Activated B cell treated with CpG ODN at 0.5 μM for 24 hours (primary cell): ENCODE data around the gene SANBR. TPM values are rescaled to one million over a fixed set of nuclear protein-coding genes. Genes with fewer than 3 reads are reported as not detected.

Source experiments
- ATAC-seq: fragments of 200-7000 bp; cut with Tn5 transposase; one replicate; pipeline ENCODE4 v1.10.0; 2021; ENCODE audit warnings: low read depth, mild to moderate bottlenecking, moderate library complexity
- CTCF ChIA-PET: fragments of 350-600 bp; sonication (Branson Sonifier 250); formaldehyde crosslinking; loops from one replicate; lab custom pipeline; 2021; ENCODE audit warnings: antibody characterized with exemption; lab: Charles Lee
- POLR2A ChIA-PET: fragments of 350-600 bp; sonication (Branson Sonifier 250); formaldehyde crosslinking; loops from one replicate; lab custom pipeline; 2021; ENCODE audit warnings: antibody characterized with exemption; lab: Charles Lee
- DNase-seq: peaks from one replicate; pipeline ENCODE4 v3.0.0; 2022
- H3K27ac Mint-ChIP-seq: one replicate; pipeline ENCODE4 v1.8.0; 2020; ENCODE audit warnings: mixed read lengths
- H3K27me3 Mint-ChIP-seq: one replicate; pipeline ENCODE4 v1.8.0; 2021; ENCODE audit warnings: mixed read lengths
- H3K36me3 Mint-ChIP-seq: one replicate; pipeline ENCODE4 v1.8.0; 2021; ENCODE audit warnings: low read depth, mixed read lengths
- H3K4me1 Mint-ChIP-seq: one replicate; pipeline ENCODE4 v1.8.0; 2021; ENCODE audit warnings: mixed read lengths
- H3K4me3 Mint-ChIP-seq: one replicate; pipeline ENCODE4 v1.8.0; 2020; ENCODE audit warnings: mild to moderate bottlenecking, mixed read lengths
- H3K9me3 Mint-ChIP-seq: one replicate; pipeline ENCODE4 v1.8.0; 2020; ENCODE audit warnings: mixed read lengths
- CTCF ChIP-seq: fragments of 200-600 bp; IDR thresholded peaks from one replicate; pipeline ENCODE4 v1.8.0; 2022; ENCODE audit warnings: antibody characterized with exemption, mild to moderate bottlenecking
- intact Hi-C: fragments of 100-400 bp; cut with micrococcal nuclease; formaldehyde crosslinking; loops from one replicate; pipeline ENCODE4 v1.15.1; 2024
- total RNA-seq: library from RNA; stranded (reverse); gene quantifications from 2 replicates; pipeline ENCODE4 v1.2.3, GENCODE V29; 2022

The SANBR gene
- total RNA-seq, 1 donor from 2014 or later, result 2.2 TPM

- CTCF ChIA-PET, result interaction anchor here (1.7 kb wide), 1 partner anchor 19 kb away, joined by 5 read pairs; no protein-coding TSS in a partner anchor
- POLR2A ChIA-PET, result interaction anchor here (0.5 to 1.7 kb wide), 12 partner anchors 14 to 1022 kb away, joined by 3 to 9 read pairs (median 5); partner anchors contain the start of genes PAPOLG, SANBR and XPO1
- ATAC-seq, result peak; percentile 89
- TF ChIP-seq CTCF, result no peak
- H3K4me3 Mint-ChIP-seq, result peak within 1 kb of the TSS; percentile 99
- intact Hi-C loops, result loop anchor here (1.0 to 5.0 kb wide), 6 partner anchors 48 to 870 kb away; partner anchors contain the start of genes CCT4, SANBR and USP34
- peaks cover 26% of the 10 kb centered on the region for H3K36me3 Mint-ChIP-seq
- DNase-seq, result peak; percentile 62
- H3K9me3 Mint-ChIP-seq, result no peaks in the 10 kb centered on the region
- peak within 1 kb of the TSS; percentile 98 for H3K27ac Mint-ChIP-seq
- H3K4me1 Mint-ChIP-seq, result peaks cover 31% of the 10 kb centered on the region
- H3K27me3 Mint-ChIP-seq, result no peaks in the 10 kb centered on the region
Measured at GRCh38 chr2:61017556-61018317, 47.9 kb upstream of the SANBR start, which contains the start of the genes PEX13 and PUS10. PEX13 (plus strand) TSS chr2:61017720; CDS start chr2:61017760, 40 bp downstream. PUS10 (minus strand) TSS chr2:61018255; CDS start chr2:61011890, 6,365 bp downstream.

GRCh38 chr2:61018318-61018755 is 47.3 kb upstream of the SANBR start:
- peak overlapping the region; percentile 99 for H3K4me3 Mint-ChIP-seq
- DNase-seq, result no peak
- peak overlapping the region; percentile 98 for H3K27ac Mint-ChIP-seq
- ChIA-PET POLR2A (interaction anchor here (0.6 to 1.7 kb wide), 6 partner anchors 14 to 1021 kb away, joined by 3 to 9 read pairs (median 6); partner anchors contain the start of genes PAPOLG and XPO1), CTCF (interaction anchor here (1.7 kb wide), 1 partner anchor 20 kb away, joined by 5 read pairs; no protein-coding TSS in a partner anchor)
- H3K9me3 Mint-ChIP-seq, result no peaks in the 10 kb centered on the region
- H3K36me3 Mint-ChIP-seq, result peaks cover 26% of the 10 kb centered on the region
- intact Hi-C loops, result loop anchor here (5.0 kb wide), 2 partner anchors 454 to 869 kb away; partner anchors contain the start of genes CCT4 and USP34
- peaks cover 31% of the 10 kb centered on the region for H3K4me1 Mint-ChIP-seq
- no peaks in the 10 kb centered on the region for H3K27me3 Mint-ChIP-seq
- no peak for TF ChIP-seq CTCF
- no peak for ATAC-seq

- no peak for TF ChIP-seq CTCF
Measured at GRCh38 chr2:61018798-61019197, 46.9 kb upstream of the SANBR start.

GRCh38 chr2:61021228-61021660 is 44.4 kb upstream of the SANBR start:
- no peak for ATAC-seq
- ChIA-PET POLR2A (no interaction called here), CTCF (no interaction called here)
- Mint-ChIP-seq H3K36me3 (peaks cover 39% of the 10 kb centered on the region), H3K27ac (no peak overlapping the region), H3K4me1 (peaks cover 33% of the 10 kb centered on the region), H3K27me3 (no peaks in the 10 kb centered on the region), H3K4me3 (no peak overlapping the region), H3K9me3 (no peaks in the 10 kb centered on the region)
- DNase-seq, result no peak
- intact Hi-C loops, result no loop called here
- TF ChIP-seq CTCF, result no peak

More at GRCh38 chr2:61018798-61019197, 46.9 kb upstream of the SANBR start:
- Mint-ChIP-seq H3K4me1 (peaks cover 31% of the 10 kb centered on the region), H3K36me3 (peaks cover 28% of the 10 kb centered on the region), H3K9me3 (no peaks in the 10 kb centered on the region), H3K27ac (peak overlapping the region; percentile 98), H3K4me3 (peak overlapping the region; percentile 99), H3K27me3 (no peaks in the 10 kb centered on the region)
- ChIA-PET CTCF (no interaction called here), POLR2A (no interaction called here)
- ATAC-seq, result no peak
- intact Hi-C loops, result loop anchor here (5.0 kb wide), 2 partner anchors 454 to 869 kb away; partner anchors contain the start of genes CCT4 and USP34
- no peak for DNase-seq

- intact Hi-C loops, result no loop called here
- H3K36me3 Mint-ChIP-seq, result peaks cover 37% of the 10 kb centered on the region
- H3K9me3 Mint-ChIP-seq, result no peaks in the 10 kb centered on the region
- ChIA-PET CTCF (no interaction called here), POLR2A (interaction anchor here (0.6 kb wide), 1 partner anchor 268 kb away, joined by 3 read pairs; no protein-coding TSS in a partner anchor)
- TF ChIP-seq CTCF, result no peak
- no peak for ATAC-seq
- no peak for DNase-seq
- H3K27me3 Mint-ChIP-seq, result no peaks in the 10 kb centered on the region
- no peak overlapping the region for H3K4me3 Mint-ChIP-seq
- H3K4me1 Mint-ChIP-seq, result peaks cover 24% of the 10 kb centered on the region
- no peak overlapping the region for H3K27ac Mint-ChIP-seq
Measured at GRCh38 chr2:61023670-61024069, 42.0 kb upstream of the SANBR start.
